Upper lobe of left lung (tissue), 4 donors: ENCODE measurements around the gene ZKSCAN8.

Experiments used
- EP300 ChIP-seq, 4 donors: sonication (generic); formaldehyde crosslinking; IDR thresholded peaks; one replicate each; pipeline ENCODE4 v1.5.1; 2017; ENCODE audit warnings: antibody characterized with exemption in 4 of 4, control low read depth in 2 of 4
- TF ChIP-seq, protein P1 (sequence below), 6 experiments: fragments of 450-650 bp in 4 of 6; fragments of 200-600 bp in 2 of 6; sonication (generic) in 2 of 6; IDR thresholded peaks; one replicate each; pipeline ENCODE4 v1.5.1; 2016 to 2019; ENCODE audit warnings: antibody characterized with exemption in 6 of 6

DNA sequence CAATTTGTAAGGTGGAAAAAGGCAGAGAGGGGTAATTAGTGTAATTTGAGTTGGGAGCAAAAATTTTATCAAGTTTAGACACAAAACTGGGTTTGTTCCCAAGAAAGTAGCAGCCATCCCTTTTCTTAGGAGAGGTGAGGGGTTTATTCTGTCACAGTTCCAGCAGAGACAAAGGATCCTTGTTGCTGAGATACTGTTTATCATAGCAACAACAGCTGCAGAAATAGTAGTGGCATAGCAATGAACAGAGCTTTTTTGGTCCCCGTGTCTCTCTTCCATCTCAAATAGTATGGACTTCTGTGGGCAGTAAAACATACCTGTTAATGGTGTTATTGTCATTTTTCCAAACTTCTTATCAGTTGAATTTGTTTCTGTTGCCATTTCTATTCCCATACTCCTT, 23.9 kb downstream of the ZKSCAN8 start:
- no peak for TF ChIP-seq EP300 (IDR thresholded peaks at IDR 0.05)
- TF ChIP-seq, protein P1, sequence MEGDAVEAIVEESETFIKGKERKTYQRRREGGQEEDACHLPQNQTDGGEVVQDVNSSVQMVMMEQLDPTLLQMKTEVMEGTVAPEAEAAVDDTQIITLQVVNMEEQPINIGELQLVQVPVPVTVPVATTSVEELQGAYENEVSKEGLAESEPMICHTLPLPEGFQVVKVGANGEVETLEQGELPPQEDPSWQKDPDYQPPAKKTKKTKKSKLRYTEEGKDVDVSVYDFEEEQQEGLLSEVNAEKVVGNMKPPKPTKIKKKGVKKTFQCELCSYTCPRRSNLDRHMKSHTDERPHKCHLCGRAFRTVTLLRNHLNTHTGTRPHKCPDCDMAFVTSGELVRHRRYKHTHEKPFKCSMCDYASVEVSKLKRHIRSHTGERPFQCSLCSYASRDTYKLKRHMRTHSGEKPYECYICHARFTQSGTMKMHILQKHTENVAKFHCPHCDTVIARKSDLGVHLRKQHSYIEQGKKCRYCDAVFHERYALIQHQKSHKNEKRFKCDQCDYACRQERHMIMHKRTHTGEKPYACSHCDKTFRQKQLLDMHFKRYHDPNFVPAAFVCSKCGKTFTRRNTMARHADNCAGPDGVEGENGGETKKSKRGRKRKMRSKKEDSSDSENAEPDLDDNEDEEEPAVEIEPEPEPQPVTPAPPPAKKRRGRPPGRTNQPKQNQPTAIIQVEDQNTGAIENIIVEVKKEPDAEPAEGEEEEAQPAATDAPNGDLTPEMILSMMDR (IDR thresholded peaks at IDR 0.05), result no peak
